CD4-positive, alpha-beta T cell treated with Interleukin-6 for 4 hours (primary cell): Measurements from ENCODE around the gene TARS3.
"Not testable (repeated sequence)": the region's sequence is repeated elsewhere in the genome, so short reads cannot be mapped to it uniquely, and the experiment has no call there.

Source experiments
- DNase-seq: peaks from one replicate; pipeline ENCODE4 v3.0.0-alpha.2; 2020; ENCODE audit warnings: mixed read lengths

Gene TARS3

DNA sequence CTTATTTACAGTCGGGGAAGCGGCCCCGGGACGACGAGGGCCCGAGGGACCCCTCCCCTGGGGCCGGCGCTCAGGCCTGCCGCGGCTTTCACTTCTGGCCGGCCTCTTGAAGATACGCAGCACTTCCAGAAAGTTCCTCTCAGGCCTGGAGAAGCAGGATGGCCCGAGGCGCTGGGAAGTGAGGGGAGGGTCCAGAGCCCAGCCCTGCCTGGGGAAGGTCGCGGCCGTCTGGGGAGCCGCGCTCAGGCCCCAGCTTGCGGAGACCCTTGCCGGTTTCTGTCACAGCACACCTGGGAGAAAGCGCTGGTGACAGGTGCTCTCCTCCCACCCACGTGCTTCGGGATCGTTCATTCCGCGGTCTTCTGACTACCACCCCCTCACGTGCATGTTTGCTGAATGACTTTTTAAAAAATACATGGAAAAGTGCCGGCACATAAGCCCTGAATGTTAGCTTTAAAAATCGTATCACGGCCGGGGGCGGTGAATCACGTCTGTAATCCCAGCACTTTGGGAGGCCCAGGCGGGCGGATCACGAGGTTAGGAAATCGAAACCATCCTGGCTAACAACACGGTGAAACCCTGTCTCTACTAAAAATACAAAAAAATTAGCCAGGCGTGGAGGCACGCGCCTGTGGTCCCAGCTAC is 71.4 kb downstream of the TARS3 start:
- peak; percentile 10 for DNase-seq

DNA sequence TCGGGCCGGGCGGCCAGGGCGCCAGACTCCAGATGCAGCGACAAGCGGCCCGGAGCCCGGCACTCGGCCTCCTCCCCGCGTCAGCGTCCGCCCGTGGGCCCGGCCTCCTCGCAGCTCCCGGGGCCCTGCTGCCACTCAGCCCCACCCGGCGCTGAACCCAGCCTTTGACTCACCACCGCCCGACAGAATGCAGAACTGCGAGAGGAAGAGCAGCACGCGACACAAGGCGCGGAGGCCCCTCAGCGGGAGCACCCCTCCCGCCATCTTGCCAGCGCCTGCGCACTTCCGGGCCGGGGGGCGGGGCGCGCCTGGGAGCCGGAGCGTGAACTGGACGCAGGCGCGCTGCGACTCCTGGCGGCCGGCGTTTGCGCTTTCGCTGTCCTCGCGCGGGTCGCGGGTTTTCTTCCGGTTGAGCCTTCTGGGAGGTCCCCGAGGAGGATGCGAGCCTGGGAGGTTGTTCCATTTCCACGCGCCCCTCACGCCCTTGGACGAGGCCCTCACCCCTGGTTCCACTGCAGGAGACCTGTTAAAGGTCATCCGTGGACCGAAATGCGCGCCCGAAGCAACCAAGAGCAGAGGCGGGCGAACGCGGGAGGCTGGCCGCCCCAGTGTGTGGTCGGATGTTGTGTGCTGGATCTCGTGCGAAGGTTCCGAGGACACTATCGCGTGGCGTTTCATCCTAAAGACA is 72.0 kb downstream of the TARS3 start, which contains the start of gene TM2D3:
TSS of gene TM2D3 (minus strand) at position 284 of the 688 bp plus-strand sequence. CDS start at position 264, 20 bp downstream.
- DNase-seq, result peak; percentile 96

DNA sequence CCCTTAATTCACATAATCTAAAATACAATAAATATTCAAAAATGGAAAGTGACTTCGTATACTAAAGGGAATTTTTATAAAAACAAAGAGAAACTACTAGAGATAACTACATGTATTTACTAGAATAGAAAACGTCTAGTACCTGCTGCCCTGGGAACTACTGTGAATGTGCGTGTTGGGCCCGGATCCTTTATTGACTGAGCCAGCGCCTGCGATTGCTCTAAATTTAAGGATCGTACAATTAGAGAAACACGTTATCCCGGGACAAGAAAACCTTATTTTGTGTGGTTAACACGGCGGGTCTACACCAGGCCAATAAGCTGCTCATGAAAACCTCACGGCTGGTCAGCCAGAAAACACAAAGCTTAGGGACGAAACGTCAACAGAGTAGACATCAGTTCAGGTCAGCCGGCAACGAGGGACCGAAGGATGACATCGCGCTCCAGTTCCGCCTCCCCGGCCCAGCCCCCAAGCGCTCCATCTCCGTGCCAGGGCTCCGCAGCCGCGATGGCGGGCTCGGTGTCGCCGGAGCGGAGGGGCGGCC is 72.6 kb downstream of the TARS3 start:
- no peak for DNase-seq

DNA sequence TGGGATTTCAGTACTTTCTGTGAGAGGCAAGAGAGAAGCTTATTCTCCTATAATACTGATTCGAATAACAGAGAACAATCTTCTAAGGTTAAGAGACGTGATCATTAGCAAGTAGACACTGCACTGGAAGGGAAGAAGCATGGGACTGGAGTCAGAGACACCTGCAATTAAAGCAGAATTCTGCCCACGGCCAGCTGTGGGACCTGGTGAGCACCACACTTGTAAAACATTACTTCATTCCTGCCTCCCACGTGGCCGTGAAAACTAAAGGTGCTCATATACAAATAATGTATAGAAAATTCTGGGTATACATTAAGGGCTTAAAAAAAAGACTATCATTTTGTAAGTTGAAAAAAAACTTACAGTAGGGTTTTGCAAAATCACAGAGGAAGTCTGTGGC is 74.1 kb downstream of the TARS3 start:
- DNase-seq, result no peak

DNA sequence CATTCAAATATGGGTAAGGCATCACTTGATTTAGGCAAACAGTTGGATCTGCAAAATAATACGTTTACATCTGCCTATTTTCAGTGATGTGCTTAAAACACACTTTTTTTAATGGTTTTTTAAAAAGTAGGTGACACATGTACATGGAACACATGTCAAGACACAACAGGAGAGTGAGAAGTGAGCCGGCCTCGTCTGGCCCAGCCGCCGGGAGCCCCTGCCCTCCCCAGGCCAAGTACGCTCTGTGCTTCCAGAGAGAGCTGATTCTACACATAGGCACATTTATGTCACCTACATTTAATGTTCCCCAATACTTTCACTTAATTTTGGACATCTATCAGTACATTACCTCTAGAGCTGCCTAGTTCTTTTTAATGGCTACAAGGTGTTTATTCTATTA is 75.9 kb downstream of the TARS3 start:
- DNase-seq, result no peak

DNA sequence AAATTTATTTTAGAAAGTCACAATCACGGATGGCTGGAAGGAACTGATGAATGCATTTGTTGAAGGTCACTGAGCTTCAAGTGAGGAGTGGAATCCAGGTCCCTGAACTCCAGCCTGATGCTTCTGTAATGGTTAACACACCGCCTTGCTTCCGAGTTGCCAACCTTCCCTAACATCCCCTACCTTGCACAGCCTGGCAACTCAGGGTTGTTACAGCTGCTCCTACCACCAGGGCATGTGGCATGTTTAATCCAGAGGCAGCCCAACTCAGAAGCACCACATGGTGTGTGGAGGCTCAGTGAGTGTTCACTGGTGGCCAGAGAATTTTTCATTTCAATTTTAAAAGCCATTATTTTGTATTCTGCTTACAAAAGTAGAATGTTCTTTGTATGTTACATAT is 77.0 kb downstream of the TARS3 start:
- no peak for DNase-seq

DNA sequence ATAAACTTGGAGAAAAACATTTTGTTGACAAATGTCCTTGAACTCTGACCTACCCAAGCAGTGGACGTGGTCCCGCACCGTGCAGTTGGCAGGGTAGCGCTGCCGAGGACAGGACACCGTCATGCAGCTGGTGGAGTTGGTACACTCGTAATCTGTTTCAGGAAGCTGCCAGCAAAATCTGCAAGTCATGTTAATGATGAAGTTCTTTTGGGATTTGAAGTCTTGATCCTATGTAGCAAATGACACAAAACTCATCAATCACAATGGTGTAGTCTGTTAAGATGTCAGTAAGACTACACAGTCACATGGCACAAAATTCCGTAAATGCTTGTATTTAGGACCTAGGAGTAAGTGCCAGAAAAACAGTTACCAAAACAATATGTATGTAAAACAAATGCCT is 77.6 kb downstream of the TARS3 start:
- DNase-seq, result no peak

DNA sequence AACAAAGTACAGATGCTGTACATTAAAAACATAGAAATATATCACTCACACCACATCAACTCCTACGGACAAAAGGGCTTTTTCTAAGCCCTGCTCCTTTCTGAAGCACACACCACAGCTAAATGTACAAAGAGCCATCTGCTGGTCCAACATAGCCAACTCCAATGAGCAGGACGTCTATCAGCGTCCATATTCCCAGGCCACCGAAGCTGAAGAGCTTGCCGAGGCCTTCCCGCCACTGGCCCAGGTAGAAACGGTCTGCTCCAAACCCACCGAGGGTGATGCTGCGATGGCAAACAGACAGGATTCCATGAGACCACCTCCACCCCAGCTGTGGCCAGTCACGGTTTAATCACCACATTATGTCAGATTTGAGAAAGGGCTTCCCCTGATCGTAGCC is 81.9 kb downstream of the TARS3 start:
- DNase-seq, result no peak

DNA sequence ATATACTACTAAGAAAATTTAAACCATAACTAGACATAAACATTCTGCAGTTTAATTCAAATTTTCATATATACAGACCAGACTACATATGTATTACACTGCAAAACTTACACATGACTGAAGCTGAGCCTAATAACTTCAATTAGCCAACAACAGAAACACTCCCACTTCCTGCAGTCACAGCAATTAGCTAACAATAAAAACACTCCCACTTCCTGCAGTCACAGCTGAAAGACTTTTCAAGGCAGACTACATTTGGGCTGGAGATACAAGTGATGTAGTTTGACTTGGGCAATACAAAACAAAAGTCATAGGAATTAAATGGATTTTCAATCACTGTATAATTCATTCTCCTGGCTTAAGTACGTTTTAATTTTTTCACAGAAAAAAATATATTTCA is 82.4 kb downstream of the TARS3 start:
- peak; percentile 16 for DNase-seq

DNA sequence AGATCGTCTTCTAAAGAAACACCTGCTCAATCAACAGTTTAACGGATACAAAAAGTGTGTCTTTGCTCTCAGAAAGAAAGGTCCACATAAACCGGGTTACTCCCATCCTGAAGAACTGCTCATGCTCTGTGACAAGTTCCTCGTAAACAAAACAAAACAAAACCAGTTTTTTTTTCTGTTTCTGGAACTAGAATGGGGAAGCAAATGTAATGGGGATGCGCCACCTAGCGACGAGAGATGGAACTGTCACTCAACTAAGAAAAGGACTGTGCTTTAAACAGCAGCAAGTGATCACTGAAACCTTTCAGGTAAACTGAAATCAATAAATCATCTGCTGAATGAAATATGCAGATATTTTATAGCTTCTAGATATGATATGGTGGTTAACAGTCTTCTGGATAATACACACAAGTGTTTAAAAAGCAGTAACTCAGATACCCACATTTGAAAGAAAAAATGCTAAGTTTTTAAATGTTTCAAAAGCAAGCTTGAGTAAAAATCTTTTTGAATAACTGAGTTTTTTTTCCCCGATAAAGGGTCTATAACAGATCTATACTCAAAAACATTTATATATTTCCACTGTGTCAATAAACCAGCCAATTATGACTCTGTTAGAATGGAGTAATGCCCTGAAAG is 83.0 kb downstream of the TARS3 start:
- peak; percentile 79 for DNase-seq

DNA sequence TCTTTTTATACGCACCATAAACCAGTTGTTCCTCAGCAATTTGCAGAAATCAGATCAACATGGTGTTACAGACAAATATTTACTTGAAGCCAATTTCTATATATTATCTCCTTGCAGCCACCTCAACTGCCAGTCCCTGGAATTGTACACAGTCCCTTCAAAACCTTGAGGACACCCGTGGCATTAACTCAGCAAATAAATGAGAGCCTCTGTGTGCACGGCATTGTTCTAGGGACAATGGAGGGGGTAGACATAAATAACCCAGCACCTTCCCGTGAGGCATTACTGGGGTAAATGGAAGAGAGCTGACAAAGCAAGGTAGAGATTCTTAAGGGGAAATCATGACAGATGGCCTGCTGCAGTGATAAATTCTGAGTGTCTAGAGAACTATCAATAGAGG is 84.6 kb downstream of the TARS3 start:
- DNase-seq, result no peak

DNA sequence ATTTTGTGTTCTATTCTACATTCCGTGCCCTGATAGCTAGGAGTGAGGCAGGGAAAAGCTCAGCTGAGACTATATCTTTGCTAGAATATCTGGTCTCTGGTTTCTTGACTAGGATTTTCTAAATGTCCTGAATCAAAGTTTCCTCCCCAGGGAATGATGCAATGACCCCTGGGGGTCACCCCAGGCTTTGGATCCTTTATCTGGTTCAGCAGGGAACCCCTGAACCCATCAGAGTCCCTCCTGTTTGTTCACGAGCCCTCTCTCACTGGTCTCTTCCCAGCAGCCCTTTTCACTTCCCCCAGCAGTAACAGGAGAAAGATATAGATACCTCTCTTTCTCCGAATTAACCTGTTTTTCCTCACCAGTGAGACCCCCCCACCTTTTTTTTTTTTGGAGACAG is 86.4 kb downstream of the TARS3 start:
- DNase-seq, result no peak

DNA sequence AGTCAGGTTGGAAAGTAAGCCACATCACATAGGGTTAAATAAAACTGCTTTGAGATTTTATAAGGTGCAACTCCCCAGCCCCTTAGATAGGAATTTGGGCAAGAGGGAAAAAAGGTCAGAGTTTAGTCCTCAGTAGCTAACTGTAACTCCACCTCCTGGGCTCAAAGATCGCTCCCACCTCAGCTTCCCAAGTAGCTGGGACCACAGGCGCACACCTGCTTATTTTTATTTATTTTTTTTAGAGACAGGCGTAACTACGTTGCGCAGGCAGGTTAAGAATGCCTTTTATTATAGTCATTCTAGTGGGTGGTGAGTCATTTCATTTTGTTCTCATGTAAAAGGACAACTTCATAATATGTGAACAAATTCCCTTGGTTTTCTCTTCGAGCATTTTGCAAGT is 86.8 kb downstream of the TARS3 start:
- no peak for DNase-seq

DNA sequence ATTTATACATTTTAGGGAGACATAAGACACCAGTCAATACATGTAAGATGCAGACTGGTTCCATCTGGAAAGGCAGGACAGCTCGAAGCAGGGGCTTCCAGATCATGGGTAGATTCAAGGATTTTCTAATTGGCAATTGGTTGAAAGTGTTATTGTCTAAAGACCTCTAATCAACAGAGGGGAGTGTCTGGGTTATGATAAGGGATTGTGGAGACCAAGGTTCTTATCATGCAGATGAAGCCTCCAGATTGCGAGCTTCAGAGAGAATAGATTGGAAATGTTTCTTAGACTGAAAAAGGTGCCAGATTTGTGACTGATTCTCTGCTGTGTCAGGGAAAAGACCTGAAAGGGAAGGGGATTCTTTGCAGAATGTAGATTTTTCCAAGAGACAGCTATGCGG is 87.2 kb downstream of the TARS3 start:
- no peak for DNase-seq

DNA sequence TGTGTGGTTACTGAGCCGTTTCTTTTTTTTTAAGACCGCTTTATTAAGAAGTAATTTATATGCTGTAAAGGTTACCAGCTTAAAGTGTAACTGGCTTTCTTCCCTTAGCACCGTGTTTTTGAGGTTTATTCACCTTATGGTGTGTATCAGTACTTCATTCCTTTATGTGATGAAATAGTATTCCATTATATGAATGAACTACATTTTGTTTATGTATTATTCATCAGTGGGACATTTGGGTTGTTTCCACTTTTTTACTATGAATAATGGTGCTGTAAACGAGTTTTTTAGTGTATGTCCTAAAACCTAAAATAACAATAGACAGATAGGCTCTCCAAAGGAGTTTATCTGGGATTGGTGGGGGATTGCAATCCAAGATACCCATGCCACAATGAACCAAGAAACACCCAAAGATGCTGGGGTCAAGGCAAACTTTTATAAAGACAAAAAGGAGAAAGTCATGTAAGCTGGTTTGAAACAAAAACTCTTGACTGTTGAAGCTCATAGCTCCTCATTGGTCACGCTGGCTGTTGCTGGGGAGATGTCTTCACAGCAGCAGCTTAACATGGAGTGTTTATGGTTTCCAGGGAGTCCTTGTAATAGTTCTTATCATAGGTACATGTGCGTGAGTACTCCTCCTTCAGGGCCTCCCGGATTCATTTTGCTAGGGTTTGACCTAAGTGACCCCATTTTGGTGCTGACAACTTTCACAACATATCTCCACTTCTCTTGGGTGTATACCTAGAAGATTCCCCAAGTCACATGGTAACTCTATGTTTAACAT is 88.1 kb downstream of the TARS3 start:
- DNase-seq, result no peak

DNA sequence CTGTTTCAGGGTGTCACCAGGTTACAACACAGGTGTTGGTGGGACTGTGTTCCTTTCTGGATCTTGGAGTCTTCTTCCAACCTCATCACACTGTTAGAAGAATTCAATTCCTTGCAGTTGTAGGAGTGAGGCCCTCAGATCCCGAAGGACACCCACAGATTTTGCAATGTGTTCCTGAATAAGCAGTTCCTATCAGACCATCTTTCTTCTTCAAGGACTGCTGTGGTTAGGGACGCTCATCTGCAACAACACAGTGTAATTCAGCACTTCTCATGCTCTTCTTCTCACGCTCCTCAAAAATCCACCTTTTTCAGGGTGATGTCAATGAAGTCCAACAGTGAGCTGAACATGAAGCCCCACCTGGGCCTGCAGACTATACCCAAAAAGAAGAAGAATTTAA is 90.9 kb downstream of the TARS3 start:
- DNase-seq, result no peak

DNA sequence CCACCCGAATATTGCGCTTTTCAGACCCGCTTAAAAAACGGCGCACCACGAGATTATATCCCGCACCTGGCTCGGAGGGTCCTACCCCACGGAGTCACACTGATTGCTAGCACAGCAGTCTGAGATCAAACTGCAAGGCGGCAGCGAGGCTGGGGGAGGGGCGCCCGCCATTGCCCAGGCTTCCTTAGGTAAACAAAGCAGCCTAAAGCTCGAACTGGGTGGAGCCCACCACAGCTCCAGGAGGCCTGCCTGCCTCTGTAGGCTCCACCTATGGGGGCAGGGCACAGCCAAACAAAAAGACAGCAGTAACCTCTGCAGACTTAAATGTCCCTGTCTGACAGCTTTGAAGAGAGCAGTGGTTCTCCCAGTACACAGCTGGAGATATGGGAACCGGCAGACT is 97.5 kb downstream of the TARS3 start:
- not testable (repeated sequence) for DNase-seq

DNA sequence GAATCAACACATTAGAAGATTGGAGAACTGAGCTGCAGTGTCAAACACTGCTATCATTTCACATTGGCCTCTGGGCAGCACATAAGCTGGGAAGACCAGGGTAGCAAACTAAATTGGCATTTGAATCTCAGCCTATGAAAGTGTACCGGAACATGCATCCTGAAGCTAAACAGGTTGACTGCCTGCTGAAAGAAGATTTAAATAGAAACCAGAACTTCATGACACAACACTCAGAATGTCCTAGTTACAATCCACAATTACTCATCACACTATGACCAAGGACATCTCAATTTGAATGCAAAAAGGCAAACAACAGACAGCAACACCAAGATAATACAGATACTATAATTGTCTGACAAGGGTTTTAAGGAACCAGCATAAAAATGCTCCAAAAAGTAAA is 98.3 kb downstream of the TARS3 start:
- no peak for DNase-seq

DNA sequence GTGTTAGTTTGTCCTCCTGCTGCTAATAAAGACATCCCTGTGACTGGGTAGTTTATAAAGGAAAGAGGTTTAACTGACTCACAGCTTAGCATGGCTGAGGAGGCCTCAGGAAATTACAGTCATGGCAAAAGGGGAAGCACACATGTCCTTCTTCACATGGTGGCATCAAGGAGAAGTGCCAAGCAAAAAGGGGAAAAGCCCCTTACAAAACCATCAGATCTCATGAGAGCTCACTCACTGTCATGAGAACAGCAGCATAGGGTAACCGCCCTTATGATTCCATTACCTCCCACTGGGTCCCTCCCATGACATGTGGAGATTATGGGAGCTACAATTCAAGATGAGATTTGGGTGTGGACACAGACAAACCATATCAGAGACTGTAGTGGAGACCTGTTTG is 99.1 kb downstream of the TARS3 start:
- DNase-seq, result no peak

DNA sequence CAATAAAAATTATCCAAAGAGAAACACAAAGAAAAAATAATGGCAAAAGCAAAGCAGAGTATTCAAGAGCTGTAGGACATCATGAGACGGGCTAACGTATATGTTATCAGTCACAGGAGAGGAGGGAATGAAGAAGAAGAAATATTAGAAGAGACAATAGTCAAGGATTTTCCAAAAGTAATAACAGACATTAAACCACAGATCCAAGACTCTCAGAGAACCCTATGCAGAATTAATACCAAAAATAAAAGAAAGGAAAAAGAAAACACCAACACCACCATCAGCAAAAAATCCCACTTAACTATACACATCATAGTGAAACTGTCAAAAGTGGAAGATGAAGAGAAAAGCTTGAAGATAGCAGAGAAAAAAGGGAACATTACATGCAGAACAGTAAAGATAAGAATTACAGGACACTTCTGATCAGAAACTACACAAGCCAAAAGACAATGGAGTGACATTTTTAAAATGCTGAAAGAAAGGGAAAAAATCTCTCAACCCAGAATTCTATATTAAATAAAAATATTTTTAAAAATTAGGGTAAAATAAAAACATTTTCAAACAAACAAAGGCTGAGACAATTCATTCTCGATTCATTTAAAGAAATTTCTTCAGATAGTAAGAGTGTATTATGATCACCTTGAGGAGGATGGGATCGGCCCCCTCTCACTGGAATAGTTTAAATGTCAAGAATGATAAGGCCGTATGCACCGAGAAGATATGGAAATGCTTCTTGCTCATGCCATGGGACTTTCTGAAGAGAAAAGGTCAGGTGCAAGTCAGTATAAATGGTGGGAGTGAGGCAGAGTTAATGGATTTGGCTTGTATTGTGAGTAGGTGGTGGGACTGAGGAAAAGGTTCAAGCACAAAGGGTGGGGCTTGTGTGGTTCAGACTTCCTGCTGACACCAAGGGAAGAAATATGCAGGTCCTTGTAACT is 100.6 kb downstream of the TARS3 start:
- DNase-seq, result no peak

DNA sequence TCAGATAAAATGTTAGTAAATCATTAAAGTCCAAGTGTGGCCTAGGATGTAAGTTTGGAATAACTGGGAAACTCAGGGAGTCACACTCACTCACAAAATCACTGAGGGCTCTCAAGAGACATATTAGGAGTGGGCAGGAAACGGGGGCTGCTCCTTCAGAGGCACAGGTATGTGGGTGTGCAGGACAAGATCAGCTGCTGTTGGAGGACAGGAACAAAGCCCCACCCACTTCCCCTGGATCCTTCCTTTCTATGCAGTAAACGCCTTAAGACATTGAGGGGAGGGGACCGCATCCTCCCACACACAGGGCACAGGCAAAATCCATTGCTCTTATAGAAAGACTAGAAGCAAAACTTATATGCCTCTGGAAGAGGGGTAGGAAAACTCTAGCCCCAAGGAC is 102.3 kb downstream of the TARS3 start:
- DNase-seq, result no peak

DNA sequence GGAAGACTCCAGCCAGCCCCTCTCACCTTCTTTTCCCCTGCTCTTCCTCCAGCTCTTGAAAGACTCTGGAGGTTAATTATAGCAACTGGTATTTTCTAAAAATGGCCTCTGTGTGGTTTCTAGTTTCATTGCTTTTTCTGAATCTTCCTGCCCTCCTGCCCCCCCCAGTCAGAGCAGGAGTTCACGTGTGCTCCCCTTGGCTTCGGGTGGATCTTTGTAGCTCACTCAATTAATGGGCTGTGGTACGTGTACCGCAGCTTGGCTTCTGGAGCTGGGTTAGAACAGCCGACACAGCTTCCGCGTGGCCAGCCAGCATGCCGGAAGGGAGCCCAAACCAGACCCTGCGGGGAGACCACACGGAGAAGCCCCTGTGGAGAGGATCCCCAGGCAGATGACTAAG is 103.6 kb downstream of the TARS3 start:
- no peak for DNase-seq
